Upper lobe of left lung (tissue), 6 donors: ENCODE data around the gene CLTCL1. TPM values are rescaled to one million over a fixed set of nuclear protein-coding genes. Genes with fewer than 3 reads are reported as not detected.
A peak's percentile ranks its signal among the peaks of the same experiment; 100 is the strongest.

Experiments
- ATAC-seq, 2 donors: fragments of 200-7000 bp; cut with Tn5 transposase; one replicate each; pipeline ENCODE4 v1.9.1; 2022; ENCODE audit warnings: mild to moderate bottlenecking in 2 of 2, moderate library complexity in 2 of 2; ENCODE audit not compliant: low FRiP score in 2 of 2
- DNase-seq, 2 donors: peaks; one replicate each; pipeline ENCODE4 v3.0.0-alpha.2; 2019 to 2020
- H3K27ac ChIP-seq, 4 donors: fragments of 200-600 bp; sonication (generic); one replicate each; pipeline ENCODE4 v1.5.1; 2016 to 2019
- H3K27me3 ChIP-seq, 4 donors: fragments of 200-600 bp; sonication (generic); one replicate each; pipeline ENCODE4 v1.5.1; 2017 to 2019
- H3K36me3 ChIP-seq, 4 donors: fragments of 200-600 bp; sonication (generic); one replicate each; pipeline ENCODE4 v1.5.1; 2016 to 2019
- H3K4me1 ChIP-seq, 4 donors: fragments of 200-600 bp; sonication (generic); one replicate each; pipeline ENCODE4 v1.5.1; 2018 to 2019
- H3K4me3 ChIP-seq, 4 donors: fragments of 200-600 bp; sonication (generic); one replicate each; pipeline ENCODE4 v1.5.1; 2017 to 2019; ENCODE audit warnings: mild to moderate bottlenecking in 2 of 4, moderate library complexity in 1 of 4
- H3K9me3 ChIP-seq, 4 donors: fragments of 200-600 bp; sonication (generic); one replicate each; pipeline ENCODE4 v1.5.1; 2018 to 2019
- CTCF ChIP-seq, 6 experiments: fragments of 450-650 bp in 4 of 6; fragments of 200-600 bp in 2 of 6; sonication (generic) in 2 of 6; IDR thresholded peaks; one replicate each; pipeline ENCODE4 v1.5.1; 2016 to 2019; ENCODE audit warnings: antibody characterized with exemption in 6 of 6
- EP300 ChIP-seq, 4 donors: sonication (generic); formaldehyde crosslinking; IDR thresholded peaks; one replicate each; pipeline ENCODE4 v1.5.1; 2017; ENCODE audit warnings: antibody characterized with exemption in 4 of 4, control low read depth in 2 of 4
- POLR2A ChIP-seq, 4 donors: fragments of 450-650 bp; IDR thresholded peaks; one replicate each; pipeline ENCODE4 v1.5.1; 2016 to 2017; ENCODE audit warnings: antibody characterized with exemption in 4 of 4, mild to moderate bottlenecking in 2 of 4
- POLR2AphosphoS5 ChIP-seq, 2 donors: sonication (generic); formaldehyde crosslinking; IDR thresholded peaks; one replicate each; pipeline ENCODE4 v1.5.1; 2017; ENCODE audit warnings: antibody characterized with exemption in 2 of 2
- WGBS, 2 donors: methylation state at CpG; one replicate each; pipeline ENCODE4 v1.1.5; 2017 to 2018; 5-methylcytosine and 5-hydroxymethylcytosine counted together
- total RNA-seq, 6 donors: library from RNA; depleted of rRNA in 4 of 6; stranded (reverse); fragments of >200 nt in 4 of 6; gene quantifications; one replicate each; pipeline versions ENCODE4 v1.1.0 to v1.2.1, GENCODE V29; 2016 to 2021
- donor health status: DM: no; HTN: no; CAD: no; lungs with moderate emphysema.
- donor health status: DM: no; HTN: yes; CAD: no; lungs with severe emphysema.

CLTCL1 gene
- total RNA-seq, 6 donors from 2014 or later: 3.0 to 14.7 (median 6.0) TPM

- WGBS, 2 donors: 96 to 97% methylated on average over 12 of the region's 12 CpGs
- TF ChIP-seq EP300 (IDR thresholded peaks at IDR 0.05) (no peak), POLR2AphosphoS5 (IDR thresholded peaks at IDR 0.05) (no peak)
- Histone ChIP-seq H3K4me1 (no peaks in the 10 kb centered on the region), H3K36me3 (peaks cover 0 to 8% (median 0%) of the 10 kb centered on the region in 4 donors), H3K27ac (no peak overlapping the region), H3K9me3 (no peaks in the 10 kb centered on the region), H3K4me3 (no peak overlapping the region), H3K27me3 (no peaks in the 10 kb centered on the region)
- ATAC-seq (no peak), DNase-seq (peak in 1 of 2 donors; percentile 39)
These were observed 38.4 kb downstream of the CLTCL1 start for GRCh38 chr22:19253143-19253542.

DNA sequence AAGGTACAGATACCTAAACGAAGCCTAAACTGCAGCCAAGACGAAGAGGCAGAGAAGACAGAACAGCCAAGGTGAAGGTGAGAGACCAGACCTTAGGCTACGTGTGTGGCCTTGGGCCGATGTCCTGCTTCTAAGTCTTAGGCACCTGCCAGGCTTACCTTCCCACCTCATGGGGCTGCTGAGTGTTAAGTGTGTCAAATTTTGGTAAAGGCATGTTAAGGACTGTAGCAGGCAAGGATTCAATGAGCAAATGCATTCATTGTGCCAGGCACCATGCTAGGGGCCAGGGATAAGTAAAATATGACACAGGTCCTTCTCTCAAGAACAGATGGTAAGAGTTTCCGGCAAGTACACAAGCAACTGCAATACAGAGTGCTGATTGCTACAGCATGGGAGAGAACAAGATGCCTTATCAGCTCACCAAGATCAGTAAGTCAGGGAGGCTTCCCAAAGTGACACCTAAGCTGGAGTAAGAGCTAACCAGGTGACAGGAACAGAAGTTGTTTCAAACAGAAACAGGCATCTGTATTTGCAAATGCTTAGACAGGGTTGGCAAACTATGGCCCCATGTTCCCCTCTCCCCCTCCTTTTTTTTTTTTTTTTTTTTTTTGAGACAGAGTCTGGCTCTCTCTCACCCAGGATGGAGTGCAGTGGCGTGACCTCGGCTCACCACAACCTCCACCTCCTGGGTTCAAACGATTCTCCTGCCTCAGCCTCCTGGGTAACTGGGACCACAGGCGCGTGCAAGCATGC, 46.7 kb downstream of the CLTCL1 start:
- WGBS, 2 donors: 84 to 85% methylated on average over 10 of the region's 10 CpGs

DNA sequence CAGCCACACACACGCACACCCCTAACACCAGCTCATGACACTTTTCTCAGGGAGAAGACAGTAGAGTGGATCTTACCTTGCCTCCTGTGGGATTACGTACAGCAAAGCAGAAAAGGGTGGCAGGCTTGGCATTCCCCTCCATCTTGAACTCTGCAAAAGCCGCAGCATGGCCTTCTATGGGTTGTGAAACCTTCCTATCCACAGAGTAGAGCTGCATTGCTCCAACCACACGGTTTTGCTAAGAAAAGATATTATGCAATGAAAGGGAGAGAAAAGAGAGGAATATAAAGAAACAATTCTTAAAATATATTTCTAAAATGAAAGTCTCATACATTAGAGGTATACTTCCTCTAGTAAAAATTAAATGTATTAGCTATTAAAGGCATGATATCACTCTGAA, 48.8 kb downstream of the CLTCL1 start:
- TF ChIP-seq POLR2A (IDR thresholded peaks at IDR 0.05): no peak
- no peak for TF ChIP-seq EP300 (IDR thresholded peaks at IDR 0.05)
- TF ChIP-seq CTCF (IDR thresholded peaks at IDR 0.05): no peak
- no peak for TF ChIP-seq POLR2AphosphoS5 (IDR thresholded peaks at IDR 0.05)
- ATAC-seq (no peak), DNase-seq (no peak)
- H3K27me3 ChIP-seq: no peaks in the 10 kb centered on the region
- H3K4me1 ChIP-seq: no peaks in the 10 kb centered on the region
- 77 to 82% methylated on average over 4 of the region's 4 CpGs for WGBS, 2 donors
- H3K4me3 ChIP-seq: no peak overlapping the region
- no peaks in the 10 kb centered on the region for H3K9me3 ChIP-seq
- H3K27ac ChIP-seq: no peak overlapping the region
- peaks cover 0 to 9% (median 0%) of the 10 kb centered on the region in 4 donors for H3K36me3 ChIP-seq

More for the DNA sequence above, 46.7 kb downstream of the CLTCL1 start:
- DNase-seq (no peak), ATAC-seq (no peak)
- no peaks in the 10 kb centered on the region for H3K4me1 ChIP-seq
- no peaks in the 10 kb centered on the region for H3K27me3 ChIP-seq
- peaks cover 0 to 5% (median 0%) of the 10 kb centered on the region in 4 donors for H3K36me3 ChIP-seq
- no peak for TF ChIP-seq EP300 (IDR thresholded peaks at IDR 0.05)
- no peak for TF ChIP-seq POLR2AphosphoS5 (IDR thresholded peaks at IDR 0.05)
- TF ChIP-seq CTCF (IDR thresholded peaks at IDR 0.05): no peak
- no peak for TF ChIP-seq POLR2A (IDR thresholded peaks at IDR 0.05)
- no peaks in the 10 kb centered on the region for H3K9me3 ChIP-seq
- no peak overlapping the region for H3K27ac ChIP-seq
- no peak overlapping the region for H3K4me3 ChIP-seq

DNA sequence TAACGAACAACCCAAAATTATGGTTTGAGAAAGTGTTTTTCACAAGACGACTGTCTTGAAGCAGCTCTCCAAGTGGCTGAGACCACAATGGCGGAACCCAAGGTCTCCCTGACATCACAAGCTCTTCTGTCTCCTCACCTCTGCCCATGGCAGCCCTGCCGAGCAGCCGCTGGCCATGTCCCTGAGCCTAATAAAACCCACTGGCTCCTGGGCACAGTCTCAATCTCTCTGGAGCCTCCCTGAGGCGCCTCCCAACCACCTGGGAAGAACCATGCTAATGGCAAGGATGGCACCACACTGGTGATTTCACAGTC, 50.0 kb downstream of the CLTCL1 start:
- WGBS, 2 donors: 79 to 81% methylated on average over 6 of the region's 6 CpGs

More for the DNA sequence above, 50.0 kb downstream of the CLTCL1 start:
- Histone ChIP-seq H3K27me3 (no peaks in the 10 kb centered on the region), H3K4me3 (no peak overlapping the region), H3K9me3 (no peaks in the 10 kb centered on the region), H3K27ac (no peak overlapping the region), H3K4me1 (no peaks in the 10 kb centered on the region), H3K36me3 (peaks cover 0 to 9% (median 0%) of the 10 kb centered on the region in 4 donors)
- no peak for TF ChIP-seq EP300 (IDR thresholded peaks at IDR 0.05)
- no peak for TF ChIP-seq CTCF (IDR thresholded peaks at IDR 0.05)
- TF ChIP-seq POLR2A (IDR thresholded peaks at IDR 0.05): no peak
- no peak for TF ChIP-seq POLR2AphosphoS5 (IDR thresholded peaks at IDR 0.05)
- no peak for ATAC-seq
- no peak for DNase-seq
